Pancreas (tissue), 10 donors: ENCODE results near the gene TEDC2. TPM values are rescaled to one million over a fixed set of nuclear protein-coding genes. Genes with fewer than 3 reads are reported as not detected.
"Not testable (repeated sequence)": the region's sequence is repeated elsewhere in the genome, so short reads cannot be mapped to it uniquely, and the experiment has no call there.

ENCODE experiments used
- ATAC-seq, 4 donors: fragments of 200-7000 bp; cut with Tn5 transposase; one replicate each; pipeline versions ENCODE4 v1.8.0 to v1.9.1; 2020; ENCODE audit warnings: mild to moderate bottlenecking in 4 of 4, moderate library complexity in 4 of 4
- DNase-seq, 6 donors: peaks; one replicate each; pipeline ENCODE4 v3.0.0-alpha.2; 2020
- FAIRE-seq: peaks from 2 replicates; lab custom pipeline; 2012; peaks lifted over from hg19 to GRCh38; lab: Jason Lieb, UNC
- H3K27ac ChIP-seq, 4 donors: fragments of 200-600 bp; sonication (generic); 1 replicate in 3 of 4; 2 replicates in 1 of 4; pipeline versions ENCODE4 v1.5.0 to v1.8.0; 2020
- H3K27me3 ChIP-seq, 4 donors: fragments of 200-600 bp; one replicate each; pipeline ENCODE4 v1.8.0; 2021
- H3K36me3 ChIP-seq, 3 donors: fragments of 200-600 bp; sonication (generic) in 1 of 3; one replicate each; pipeline versions ENCODE4 v1.5.0 to v1.8.0; 2020 to 2021
- H3K4me1 ChIP-seq, 3 donors: fragments of 200-600 bp; one replicate each; pipeline ENCODE4 v1.8.0; 2021
- H3K4me3 ChIP-seq, 4 donors: fragments of 200-600 bp; sonication (generic) in 2 of 4; one replicate each; pipeline versions ENCODE4 v1.5.0 to v1.8.0; 2020 to 2021
- H3K9me3 ChIP-seq, 4 donors: fragments of 200-600 bp; one replicate each; pipeline ENCODE4 v1.8.0; 2021
- CTCF ChIP-seq, 4 donors: fragments of 200-600 bp; sonication (generic) in 3 of 4; IDR thresholded peaks; one replicate each; pipeline versions ENCODE4 v1.5.0 to v1.8.0; 2021; ENCODE audit warnings: antibody characterized with exemption in 4 of 4
- WGBS, 2 donors: extraction: QIAGEN DNeasy Blood & Tissue Kit; methylation state at CpG; one replicate each; pipeline ENCODE4 v1.1.7; 2013; 5-methylcytosine and 5-hydroxymethylcytosine counted together
- intact Hi-C, 3 donors: fragments of 100-400 bp; cut with DNase I; formaldehyde crosslinking; loops; one replicate each; pipeline versions ENCODE4 v1.11.1 to v1.14.2; 2022
- polyA plus RNA-seq, 2 donors: library from polyadenylated mRNA; stranded (reverse); fragments of 200-250 nt; gene quantifications; one replicate each; pipeline ENCODE4 v1.2.3, GENCODE V29; 2013
- total RNA-seq, 6 donors: library from RNA; stranded (reverse); fragmentation: NEBNext Ultra II Directional in 4 of 6; extraction: Animal tissue kit (Norgen Biotek cat#: 25700) in 4 of 6; gene quantifications; one replicate each; pipeline versions ENCODE4 v1.2.1 to v1.2.4, GENCODE V29; 2021 to 2023
- donor health status: healthy with polysubstance abuse.
- donor health status: DM: no; HTN: no; CAD: no; lungs with moderate emphysema.
- donor health status: DM: no; HTN: no; CAD: no.
- donor health status: control.
- donor health status: control.
- donor health status: Bipolar disorder and iron deficiency.
- donor health status: DM: yes; HTN: yes; CAD: no.
- donor health status: DM: no; HTN: no; CAD: no.
- donor health status: DM: no; HTN: no; CAD: no.
- donor health status: DM: yes; HTN: yes; CAD: no.

The TEDC2 gene
- total and polyA plus RNA-seq, 8 donors = 0.16 to 1.4 (median 0.81) TPM; not detected in 1

- WGBS, 2 donors = 95 to 96% methylated on average over 24 of the region's 24 CpGs
- intact Hi-C loops = loop anchor here in 2 of 3 donors (2.0 to 10.0 kb wide), 3 partner anchors 58 to 152 kb away; no protein-coding TSS in a partner anchor
These were observed 22.7 kb upstream of the TEDC2 start for GRCh38 chr16:2437032-2437790.

DNA sequence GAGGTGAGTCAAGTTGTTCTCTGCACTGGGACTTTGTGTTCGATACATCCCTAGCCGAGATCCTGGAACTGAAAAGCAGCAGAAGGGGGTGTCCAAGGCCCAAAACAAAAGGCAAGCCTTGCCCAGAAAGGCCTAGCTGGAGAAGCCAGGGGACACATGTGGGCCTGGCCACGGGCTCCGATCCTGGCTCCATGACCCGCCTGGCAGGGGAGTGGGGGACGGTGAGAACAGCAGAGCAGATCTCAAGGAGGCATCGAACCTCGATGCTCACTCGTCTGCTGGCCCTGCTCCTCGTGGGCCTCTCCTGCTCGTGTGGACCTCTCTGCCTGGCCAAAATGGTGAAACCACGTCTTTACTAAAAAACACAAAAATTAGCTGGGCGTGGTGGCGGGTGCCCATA is 21.8 kb upstream of the TEDC2 start:
- Histone ChIP-seq H3K4me1 (no peaks in the 10 kb centered on the region), H3K27me3 (no peaks in the 10 kb centered on the region), H3K27ac (no peak overlapping the region), H3K9me3 (no peaks in the 10 kb centered on the region), H3K4me3 (no peak overlapping the region), H3K36me3 (no peaks in the 10 kb centered on the region)
- DNase-seq (peak in 1 of 6 donors; percentile 22), ATAC-seq (no peak), FAIRE-seq (no peak)
- TF ChIP-seq CTCF (IDR thresholded peaks at IDR 0.05) = no peak
- intact Hi-C loops = loop anchor here in 2 of 3 donors (10.0 kb wide), 2 partner anchors 57 to 153 kb away; no protein-coding TSS in a partner anchor
- 92 to 95% methylated on average over 14 of the region's 14 CpGs for WGBS, 2 donors

More at GRCh38 chr16:2437032-2437790, 22.7 kb upstream of the TEDC2 start:
- H3K27me3 ChIP-seq = no peaks in the 10 kb centered on the region
- H3K9me3 ChIP-seq = no peaks in the 10 kb centered on the region
- no peaks in the 10 kb centered on the region for H3K4me1 ChIP-seq
- no peak for TF ChIP-seq CTCF (IDR thresholded peaks at IDR 0.05)
- ATAC-seq (no peak), FAIRE-seq (no peak), DNase-seq (peak in 1 of 6 donors; percentile 65)
- no peak overlapping the region for H3K4me3 ChIP-seq
- H3K36me3 ChIP-seq = no peaks in the 10 kb centered on the region
- no peak overlapping the region for H3K27ac ChIP-seq

DNA sequence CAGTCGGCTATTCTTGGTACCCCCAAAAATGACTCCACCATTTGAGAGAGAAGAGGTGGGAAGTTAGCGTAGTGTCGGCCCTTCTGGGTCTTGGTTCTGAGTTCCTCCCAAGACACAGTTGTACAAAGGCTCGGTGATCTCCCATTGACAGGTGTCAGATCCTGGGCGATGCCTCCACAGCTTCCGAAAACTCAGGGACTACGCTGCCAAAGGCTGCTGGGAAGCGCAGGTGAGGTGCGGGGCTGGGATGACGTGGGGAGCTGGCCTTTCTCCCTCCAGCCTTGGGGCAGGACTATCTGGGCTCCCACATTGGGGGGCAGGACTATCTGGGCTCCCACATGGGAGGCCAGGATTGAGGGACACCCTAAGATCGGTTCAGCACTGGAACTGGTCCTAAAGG is 20.3 kb upstream of the TEDC2 start:
- ATAC-seq = no peak
- Histone ChIP-seq H3K27me3 (no peaks in the 10 kb centered on the region), H3K27ac (no peak overlapping the region), H3K36me3 (no peaks in the 10 kb centered on the region), H3K4me3 (no peak overlapping the region), H3K9me3 (no peaks in the 10 kb centered on the region), H3K4me1 (no peaks in the 10 kb centered on the region)
- WGBS, 2 donors = 93 to 96% methylated on average over 11 of the region's 11 CpGs
- peak in 1 of 6 donors; percentile 17 for DNase-seq
- intact Hi-C loops = loop anchor here in 2 of 3 donors (10.0 kb wide), 2 partner anchors 55 to 155 kb away; no protein-coding TSS in a partner anchor
- no peak for FAIRE-seq
- no peak for TF ChIP-seq CTCF (IDR thresholded peaks at IDR 0.05)

DNA sequence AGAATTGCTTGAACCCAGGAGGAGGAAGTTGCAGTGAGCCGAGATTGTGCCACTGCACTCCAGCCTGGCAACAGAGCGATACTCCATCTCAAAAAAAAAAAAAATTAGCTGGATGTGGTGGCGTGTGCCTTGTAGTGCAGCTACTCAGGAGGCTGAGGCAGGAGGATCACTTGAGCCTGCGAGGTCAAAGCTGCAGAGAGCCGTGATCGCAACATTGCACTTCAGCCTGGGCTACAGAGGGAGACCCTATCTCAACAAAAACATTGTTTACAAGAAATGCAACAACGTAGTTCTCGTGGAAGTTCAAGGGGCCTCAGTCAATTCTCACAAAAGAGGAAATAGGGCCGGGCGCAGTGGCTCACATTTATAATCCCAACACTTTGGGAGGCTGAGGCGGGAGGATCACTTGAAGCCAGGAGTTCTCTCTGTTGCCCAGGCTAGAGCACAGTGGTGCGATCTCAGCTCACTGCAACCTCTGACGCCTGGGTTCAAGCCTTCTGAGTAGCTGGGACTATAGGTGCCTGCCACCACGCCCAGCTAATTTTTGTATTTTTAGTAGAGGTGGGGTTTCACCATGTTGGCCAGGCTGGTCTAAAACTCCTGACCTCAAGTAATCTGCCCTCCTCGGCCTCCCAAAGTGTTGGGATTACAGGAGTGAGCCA is 18.6 kb upstream of the TEDC2 start:
- H3K4me1 ChIP-seq, DNase-seq, H3K36me3 ChIP-seq, ATAC-seq, FAIRE-seq, H3K27ac ChIP-seq, H3K4me3 ChIP-seq, H3K27me3 ChIP-seq, intact Hi-C loops, H3K9me3 ChIP-seq: not testable (repeated sequence)
- WGBS, 2 donors = 80 to 82% methylated on average over 15 of the region's 15 CpGs

DNA sequence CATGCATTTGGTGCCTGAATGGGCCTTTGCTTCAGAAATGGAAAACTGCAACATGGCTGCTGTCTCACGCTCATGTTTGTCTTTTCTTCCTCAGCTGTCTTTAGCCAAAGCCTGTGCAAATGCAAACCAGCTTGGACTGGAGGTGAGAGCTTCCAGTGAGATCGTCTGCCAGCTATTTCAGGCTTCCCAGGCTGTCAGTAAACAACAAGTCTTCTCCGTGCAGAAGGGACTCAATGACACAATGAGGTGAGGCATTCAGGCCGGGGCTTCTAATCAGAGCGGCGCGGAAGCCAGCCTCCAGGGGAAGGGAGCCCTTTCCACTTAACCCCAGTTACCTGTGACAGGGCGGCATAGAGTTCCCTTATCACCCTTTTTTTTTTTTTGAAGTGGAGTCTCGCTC is 16.4 kb upstream of the TEDC2 start:
- no peak for DNase-seq
- 90 to 93% methylated on average over 8 to 9 of the region's 9 CpGs for WGBS, 2 donors
- no peak for ATAC-seq
- H3K36me3 ChIP-seq = peaks cover 0 to 4% (median 0%) of the 10 kb centered on the region in 3 donors
- TF ChIP-seq CTCF (IDR thresholded peaks at IDR 0.05) = no peak
- H3K4me1 ChIP-seq = no peaks in the 10 kb centered on the region
- intact Hi-C loops = no loop called here
- no peaks in the 10 kb centered on the region for H3K9me3 ChIP-seq
- FAIRE-seq = no peak
- no peaks in the 10 kb centered on the region for H3K27me3 ChIP-seq
- H3K4me3 ChIP-seq = no peak overlapping the region
- H3K27ac ChIP-seq = no peak overlapping the region
